LNCaP clone FGC (cell line): ENCODE data around the gene ATP6V1E1.

Experiments used
- DNase-seq: peaks from one replicate; pipeline ENCODE4 v3.0.0-alpha.2; 2011; ENCODE audit warnings: low read depth
- H3K4me3 ChIP-seq: 2 replicates; pipeline ENCODE4 v1.5.1; 2011; ENCODE audit warnings: mild to moderate bottlenecking, low read depth, low read length, control low read depth
- TF ChIP-seq, protein P1 (sequence below): IDR thresholded peaks from 2 replicates; pipeline ENCODE4 v1.5.1; 2012; ENCODE audit warnings: mild to moderate bottlenecking; ENCODE audit not compliant: control insufficient read depth, insufficient read depth; ENCODE audit errors: extremely low read depth

The ATP6V1E1 gene

DNA sequence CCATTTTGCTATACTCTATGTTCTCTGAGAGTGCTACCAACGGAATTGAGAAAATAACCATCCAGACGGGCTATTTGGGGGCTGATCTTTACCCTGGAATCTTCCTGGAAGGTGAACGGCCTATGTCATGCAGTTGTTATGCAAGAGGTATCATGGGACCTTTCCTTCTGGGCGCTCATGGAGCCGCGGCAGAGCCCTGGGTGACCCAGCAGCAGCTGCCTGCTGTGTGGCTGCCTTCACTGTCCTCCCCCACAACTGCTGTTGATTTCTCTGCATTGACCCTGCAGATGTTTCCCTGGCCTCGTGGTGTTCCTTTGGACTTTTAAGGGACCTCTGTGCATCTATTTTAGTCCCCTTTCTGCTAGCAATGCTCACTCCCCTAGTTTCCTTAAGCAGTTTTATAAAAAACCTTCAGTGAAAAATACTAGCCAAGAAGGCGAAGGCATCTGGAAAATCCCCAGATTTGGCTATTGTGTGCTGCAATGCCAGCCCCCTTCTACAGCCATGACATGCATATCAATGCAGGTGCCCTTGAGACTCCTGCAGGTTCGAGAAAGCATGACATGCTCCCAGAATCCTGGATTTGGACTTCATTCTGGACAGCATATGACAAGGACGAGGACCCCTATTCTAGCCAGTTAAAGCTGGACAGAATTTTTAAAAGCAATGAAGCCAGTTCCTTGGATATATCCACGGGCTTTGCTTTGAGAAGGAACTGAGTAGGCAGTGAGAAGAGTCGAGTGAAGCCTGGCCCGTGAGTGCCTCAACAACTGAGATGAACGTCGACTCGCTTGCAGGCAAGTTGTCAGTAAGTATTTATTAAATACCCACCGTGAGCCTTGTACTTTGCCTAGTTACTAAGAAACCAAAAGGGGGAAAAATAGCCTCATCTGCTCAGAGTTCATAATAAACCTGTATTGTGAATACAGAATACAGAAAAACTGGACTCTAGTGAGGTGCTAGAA is 65.4 kb downstream of the ATP6V1E1 start, which contains the start of gene SLC25A18:
Gene SLC25A18 (plus strand): TSS at position 593 of the 965 bp plus-strand sequence. CDS start 16,447 bp downstream, outside the sequence.
- no peak within 1 kb of the TSS for H3K4me3 ChIP-seq
- DNase-seq = no peak
- TF ChIP-seq, protein P1, sequence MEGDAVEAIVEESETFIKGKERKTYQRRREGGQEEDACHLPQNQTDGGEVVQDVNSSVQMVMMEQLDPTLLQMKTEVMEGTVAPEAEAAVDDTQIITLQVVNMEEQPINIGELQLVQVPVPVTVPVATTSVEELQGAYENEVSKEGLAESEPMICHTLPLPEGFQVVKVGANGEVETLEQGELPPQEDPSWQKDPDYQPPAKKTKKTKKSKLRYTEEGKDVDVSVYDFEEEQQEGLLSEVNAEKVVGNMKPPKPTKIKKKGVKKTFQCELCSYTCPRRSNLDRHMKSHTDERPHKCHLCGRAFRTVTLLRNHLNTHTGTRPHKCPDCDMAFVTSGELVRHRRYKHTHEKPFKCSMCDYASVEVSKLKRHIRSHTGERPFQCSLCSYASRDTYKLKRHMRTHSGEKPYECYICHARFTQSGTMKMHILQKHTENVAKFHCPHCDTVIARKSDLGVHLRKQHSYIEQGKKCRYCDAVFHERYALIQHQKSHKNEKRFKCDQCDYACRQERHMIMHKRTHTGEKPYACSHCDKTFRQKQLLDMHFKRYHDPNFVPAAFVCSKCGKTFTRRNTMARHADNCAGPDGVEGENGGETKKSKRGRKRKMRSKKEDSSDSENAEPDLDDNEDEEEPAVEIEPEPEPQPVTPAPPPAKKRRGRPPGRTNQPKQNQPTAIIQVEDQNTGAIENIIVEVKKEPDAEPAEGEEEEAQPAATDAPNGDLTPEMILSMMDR = no peak

GRCh38 chr22:17559188-17559587 is 69.4 kb downstream of the ATP6V1E1 start:
- TF ChIP-seq, protein P1 = no peak
- no peak for DNase-seq
- H3K4me3 ChIP-seq = no peak overlapping the region

DNA sequence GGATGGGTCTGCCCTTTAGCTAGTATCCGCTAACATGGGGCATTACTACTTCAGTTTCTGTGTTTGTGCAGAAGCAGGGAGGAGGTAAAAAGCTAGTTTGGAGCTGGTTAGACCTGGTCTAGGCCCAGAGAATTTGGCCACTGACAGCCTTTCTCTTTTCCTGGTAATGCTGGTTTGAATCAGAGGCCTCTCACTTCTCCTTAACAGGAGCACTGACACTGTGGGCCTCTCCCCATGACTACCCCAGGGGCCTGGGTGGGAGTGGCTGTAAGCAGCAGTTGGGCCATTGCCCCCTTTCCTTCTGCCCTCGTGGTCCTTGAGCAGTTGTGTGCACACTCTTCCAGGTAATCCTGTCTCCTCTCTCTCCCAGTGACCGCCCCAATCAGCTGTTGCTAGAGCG is 73.7 kb downstream of the ATP6V1E1 start:
- DNase-seq = no peak
- TF ChIP-seq, protein P1 = no peak
- no peak overlapping the region for H3K4me3 ChIP-seq

DNA sequence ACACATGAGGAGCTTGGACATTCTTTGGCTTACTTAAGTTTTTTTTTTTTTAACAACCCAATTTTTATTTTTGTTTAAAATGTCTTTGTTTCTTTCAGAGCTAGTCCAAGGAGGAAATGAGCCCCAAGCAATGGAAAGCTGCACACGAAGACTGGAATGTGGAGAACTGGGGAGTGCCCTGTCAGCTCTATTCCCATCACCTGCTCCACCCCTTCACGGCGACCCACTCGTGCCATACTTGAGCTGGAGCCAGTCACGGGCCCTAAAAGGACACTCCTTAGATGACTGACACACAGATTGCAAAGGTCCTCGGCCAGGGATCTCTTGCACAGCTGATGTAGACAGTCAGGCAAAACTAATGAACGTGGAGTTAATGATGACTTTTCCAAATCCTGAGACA is 75.8 kb downstream of the ATP6V1E1 start:
- TF ChIP-seq, protein P1 = no peak
- no peak for DNase-seq
- H3K4me3 ChIP-seq = no peak overlapping the region

DNA sequence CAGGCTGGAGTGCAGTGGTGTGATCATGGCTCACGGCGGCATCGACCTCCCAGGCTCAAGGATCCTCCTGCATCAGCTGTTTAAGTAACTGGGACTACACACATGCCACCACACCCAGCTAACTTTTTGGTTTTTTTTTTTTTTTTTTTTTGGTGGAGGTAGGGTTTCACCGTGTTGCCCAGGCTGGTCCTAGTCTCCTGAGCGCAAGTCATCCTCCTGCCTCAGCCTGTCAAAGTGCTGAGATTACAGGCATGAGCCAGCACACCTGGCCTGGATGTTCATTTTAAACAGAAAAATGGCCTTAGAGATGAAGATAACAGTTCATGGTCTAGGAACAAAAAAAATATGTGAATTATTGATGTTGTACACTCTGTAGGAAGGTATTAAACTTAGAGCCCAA is 78.9 kb downstream of the ATP6V1E1 start:
- no peak for DNase-seq
- TF ChIP-seq, protein P1 = no peak
- H3K4me3 ChIP-seq = no peak overlapping the region

GRCh38 chr22:17549183-17549582 is 79.4 kb downstream of the ATP6V1E1 start:
- TF ChIP-seq, protein P1 = no peak
- DNase-seq = no peak

More at GRCh38 chr22:17549183-17549582, 79.4 kb downstream of the ATP6V1E1 start:
- no peak overlapping the region for H3K4me3 ChIP-seq
